Right lobe of liver (tissue), 4 donors: ENCODE results near the gene NBL1.

Source experiments
- CTCF ChIP-seq, 4 donors: fragments of 200-600 bp in 3 of 4; fragments of 450-650 bp in 1 of 4; IDR thresholded peaks; one replicate each; pipeline versions ENCODE4 v1.5.1 to v1.8.0; 2016 to 2022; ENCODE audit warnings: antibody characterized with exemption in 4 of 4, mild to moderate bottlenecking in 2 of 4
- POLR2A ChIP-seq: fragments of 450-650 bp; IDR thresholded peaks from one replicate; pipeline ENCODE4 v1.6.1; 2017; ENCODE audit warnings: antibody characterized with exemption, mild to moderate bottlenecking
- donor health status: DM: no; HTN: no; CAD: no.
- donor health status: DM: no; HTN: no; CAD: no.
- donor health status: DM: no; HTN: yes; CAD: no.

DNA sequence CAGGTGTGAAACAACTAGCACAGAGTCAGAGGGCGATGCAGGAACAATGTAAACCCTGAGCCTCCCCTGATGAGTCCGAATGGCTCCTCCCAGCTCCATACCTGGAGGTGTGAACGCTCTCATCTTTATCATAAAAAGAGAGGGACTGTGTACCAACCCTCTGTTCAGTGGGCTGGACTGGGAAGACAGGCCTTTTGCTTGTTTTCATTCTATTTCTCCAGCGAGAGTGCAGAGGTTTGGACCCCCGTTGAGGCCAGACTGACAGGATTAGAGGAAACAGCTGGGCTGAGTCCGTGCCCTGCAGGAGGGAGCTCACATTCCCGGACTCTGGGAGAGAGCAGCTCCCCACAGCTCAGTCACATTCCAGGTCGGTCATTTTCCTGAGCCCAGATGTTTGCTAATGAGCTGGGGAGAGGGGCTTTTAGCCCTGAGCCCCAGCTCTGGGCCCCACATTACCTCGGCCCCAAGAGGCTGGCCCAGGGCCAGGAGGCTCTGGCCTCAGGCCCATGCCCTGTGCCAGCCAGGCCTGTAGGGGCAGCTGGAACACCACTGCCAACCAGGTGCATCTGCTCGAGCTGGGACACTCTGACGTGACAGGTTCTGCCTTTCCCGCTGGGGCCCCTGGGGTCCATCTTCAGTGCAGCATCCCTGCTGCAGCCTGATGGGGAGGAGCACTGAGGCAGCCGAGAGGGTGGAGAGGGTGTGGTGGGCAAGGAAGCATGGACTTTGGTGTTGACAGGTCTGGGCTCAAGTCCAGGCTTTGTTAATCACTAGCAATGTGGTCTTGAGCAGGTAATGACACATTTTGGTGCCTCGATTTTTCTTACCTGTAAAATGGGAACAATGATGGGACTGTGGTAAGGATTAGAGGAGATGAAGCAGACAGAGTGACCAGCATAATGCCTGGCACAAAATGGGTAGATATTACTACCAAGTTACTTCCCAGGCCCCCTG lies 3.5 kb upstream of the NBL1 start:
- TF ChIP-seq POLR2A = no peak
- no peak for TF ChIP-seq CTCF (IDR thresholded peaks at IDR 0.05)
